GM12878 (cell line): ENCODE measurements around the gene TFCP2L1. TPM values are rescaled to one million over a fixed set of nuclear protein-coding genes. Genes with fewer than 3 reads are reported as not detected.

ENCODE experiments used
- ATAC-seq: fragments of 200-7000 bp; cut with Tn5 transposase; 3 replicates; pipeline ENCODE4 v1.9.1; 2020; ENCODE audit warnings: mild to moderate bottlenecking, moderate library complexity
- BruUV-seq: library from RNA; stranded (reverse); fragments of 400-500 nt; replicated peaks from 2 replicates; lab custom pipeline; 2021; lab: Mats Ljungman, UMichigan
- CTCF ChIA-PET: fragments of 300-600 bp; sonication (Branson Sonifier 250); formaldehyde crosslinking; extraction: SDS; loops from one replicate; lab custom pipeline; 2021; ENCODE audit warnings: inconsistent platforms; lab: Yijun Ruan, JAX
- POLR2A ChIA-PET: fragments of 350-600 bp; formaldehyde crosslinking; extraction: SDS; loops from one replicate; lab custom pipeline; 2021; ENCODE audit warnings: inconsistent platforms; lab: Charles Lee
- RAD21 ChIA-PET: fragments of 300-600 bp; sonication (Branson Sonifier 250); formaldehyde crosslinking; loops from one replicate; lab custom pipeline; 2023; ENCODE audit warnings: antibody characterized with exemption; ENCODE audit not compliant: unreplicated experiment; lab: Charles Lee
- SMC1A ChIA-PET: fragments of 300-600 bp; sonication (Branson Sonifier 250); formaldehyde crosslinking; loops from one replicate; lab custom pipeline; 2023; ENCODE audit not compliant: unreplicated experiment, uncharacterized antibody; lab: Charles Lee
- DNase-seq: peaks from one replicate; pipeline ENCODE4 v3.0.0-alpha.2; 2011; ENCODE audit warnings: low read depth, low spot score
- FAIRE-seq: peaks from 3 replicates; lab custom pipeline; 2011; peaks lifted over from hg19 to GRCh38; lab: Jason Lieb, UNC
- H2AFZ ChIP-seq: 2 replicates; pipeline ENCODE4 v1.6.0; 2011; ENCODE audit warnings: low read depth, low read length, control low read depth; ENCODE audit not compliant: control insufficient read depth
- H3K27ac ChIP-seq: 2 replicates; pipeline ENCODE4 v1.5.1; 2011; ENCODE audit warnings: control low read depth; ENCODE audit not compliant: control insufficient read depth, insufficient read depth
- H3K27me3 ChIP-seq, 2 experiments: replicated peaks in 1 of 2; 2 replicates each; pipeline versions ENCODE4 v1.6.0 to v1.6.1; 2011; ENCODE audit warnings: low read length in 1 of 2; ENCODE audit not compliant: control insufficient read depth in 2 of 2, insufficient read depth in 2 of 2
- H3K36me3 ChIP-seq, 2 experiments: 2 replicates each; pipeline ENCODE4 v1.5.1; 2011; ENCODE audit warnings: low read length in 1 of 2; ENCODE audit not compliant: control insufficient read depth in 2 of 2, insufficient read depth in 2 of 2
- H3K4me1 ChIP-seq: 2 replicates; pipeline ENCODE4 v1.6.1; 2011; ENCODE audit warnings: mild to moderate bottlenecking, low read length, moderate library complexity, mixed read lengths; ENCODE audit not compliant: control insufficient read depth, insufficient read depth
- H3K4me2 ChIP-seq: 2 replicates; pipeline ENCODE4 v1.6.0; 2011; ENCODE audit warnings: control low read depth; ENCODE audit not compliant: control insufficient read depth, insufficient read depth
- H3K4me3 ChIP-seq: fragments of 200-600 bp; sonication (generic); 2 replicates; pipeline ENCODE4 v1.5.1; 2016
- H3K79me2 ChIP-seq: 2 replicates; pipeline ENCODE4 v1.6.0; 2011; ENCODE audit warnings: low read length; ENCODE audit not compliant: control insufficient read depth, insufficient read depth
- H3K9ac ChIP-seq: 2 replicates; pipeline ENCODE4 v1.8.0; 2011; ENCODE audit warnings: low read length, control low read depth, mixed read lengths; ENCODE audit not compliant: control insufficient read depth, insufficient read depth
- H3K9me3 ChIP-seq: replicated peaks from 3 replicates; pipeline ENCODE4 v1.5.1; 2011; ENCODE audit warnings: mild to moderate bottlenecking, low read length; ENCODE audit not compliant: control insufficient read depth, insufficient read depth
- H4K20me1 ChIP-seq: 2 replicates; pipeline ENCODE4 v1.6.0; 2011; ENCODE audit not compliant: control insufficient read depth, insufficient read depth
- CBX5 ChIP-seq: sonication (generic); IDR thresholded peaks from 2 replicates; pipeline ENCODE4 v1.6.1; 2016; ENCODE audit warnings: low read depth, moderate library complexity, mild to moderate bottlenecking, inconsistent platforms
- FOS ChIP-seq: IDR thresholded peaks from 3 replicates; pipeline ENCODE4 v1.6.1; 2011; ENCODE audit warnings: borderline replicate concordance; ENCODE audit not compliant: insufficient read length; ENCODE audit errors: extremely low read depth
- MEF2A ChIP-seq: IDR thresholded peaks from 2 replicates; pipeline ENCODE4 v1.6.1; 2011; ENCODE audit warnings: low read depth, mild to moderate bottlenecking, low read length, moderate library complexity; ENCODE audit not compliant: insufficient read depth
- MEF2B ChIP-seq: fragments of 450-650 bp; IDR thresholded peaks from 2 replicates; pipeline ENCODE4 v1.6.1; 2018; ENCODE audit warnings: mild to moderate bottlenecking, moderate library complexity; ENCODE audit not compliant: partially characterized antibody, poor library complexity, severe bottlenecking
- NR2C1 ChIP-seq: fragments of 450-650 bp; IDR thresholded peaks from 2 replicates; pipeline ENCODE4 v1.6.1; 2017; ENCODE audit warnings: antibody characterized with exemption, mild to moderate bottlenecking, moderate library complexity
- RBBP5 ChIP-seq: fragments of 200-600 bp; sonication (generic); conservative IDR thresholded peaks from 2 replicates; pipeline ENCODE4 v1.6.1; 2016
- RUNX3 ChIP-seq: IDR thresholded peaks from 2 replicates; pipeline ENCODE4 v1.6.1; 2012; ENCODE audit warnings: low read length, inconsistent platforms
- YY1 ChIP-seq: IDR thresholded peaks from 2 replicates; pipeline ENCODE4 v1.6.1; 2011; ENCODE audit warnings: low read depth, mild to moderate bottlenecking, low read length
- ZNF622 ChIP-seq: fragments of 450-650 bp; IDR thresholded peaks from 2 replicates; pipeline ENCODE4 v1.6.1; 2017; ENCODE audit warnings: mild to moderate bottlenecking, inconsistent platforms
- WGBS: methylation state at CpG from one replicate; pipeline ENCODE4 v1.1.6; 2016; ENCODE audit warnings: low lambda C conversion rate; ENCODE audit not compliant: insufficient replicate concordance, insufficient coverage; ENCODE audit errors: missing lambda C conversion rate; 5-methylcytosine and 5-hydroxymethylcytosine counted together
- in situ Hi-C: fragments of 300-500 bp; cut with MboI; formaldehyde crosslinking; loops from 9 replicates; pipeline ENCODE4 v1.14.3; 2018; ENCODE audit warnings: mixed read lengths
- intact Hi-C: fragments of 100-400 bp; cut with micrococcal nuclease; formaldehyde crosslinking; loops from one replicate; pipeline ENCODE4 v1.14.2; 2022; ENCODE audit not compliant: unreplicated experiment
- polyA plus RNA-seq, 11 experiments: library from polyadenylated mRNA; depleted of rRNA in 4 of 11; unstranded in 6 of 11; stranded (reverse) in 5 of 11; fragments of >200 nt; fragmentation: Nextera tagmentation in 4 of 11; fragmentation: Illumina TruSeq in 1 of 11; extraction: Ambion mirVana in 4 of 11; extraction: Trizol in 1 of 11; gene quantifications; 1 replicate in 1 of 11; 2 replicates in 10 of 11; pipeline versions ENCODE4 v1.2.1 to v1.2.3, GENCODE V29; 2011 to 2016; ENCODE audit warnings: inconsistent platforms in 2 of 11, missing spikeins in 2 of 11, low read depth in 1 of 11
- total RNA-seq, 4 experiments: library from RNA; depleted of rRNA in 3 of 4; stranded (reverse); fragments of >200 nt in 3 of 4; fragmentation: Illumina TruSeq in 1 of 4; extraction: Trizol in 1 of 4; gene quantifications; 2 replicates each; pipeline versions ENCODE4 v1.2.1 to v1.2.3, GENCODE V29; 2013 to 2021
- TF ChIP-seq, protein P1 (sequence below): fragments of 450-650 bp; IDR thresholded peaks from 2 replicates; pipeline ENCODE4 v1.6.1; 2017; ENCODE audit warnings: mild to moderate bottlenecking, moderate library complexity
- TF ChIP-seq, protein P2 (sequence below): fragments of 450-650 bp; formaldehyde crosslinking; IDR thresholded peaks from 2 replicates; pipeline ENCODE4 v1.4.0; 2020; ENCODE audit warnings: mild to moderate bottlenecking, moderate library complexity

The TFCP2L1 gene
- total and polyA plus RNA-seq, 10 of the 15 experiments (the other 5 are each of a cell fraction or from before 2014, with no cell fraction given): 0.02 to 0.21 (median 0.09) TPM; not detected in 1

GRCh38 chr2:121330921-121331320 lies 45.9 kb upstream of the TFCP2L1 start:
- H3K4me3 ChIP-seq: no peak overlapping the region
- no peaks in the 10 kb centered on the region for H3K36me3 ChIP-seq
- RAD21 ChIA-PET: no interaction called here
- no peak overlapping the region for H3K4me2 ChIP-seq
- intact Hi-C loops: no loop called here
- no TSS peak for BruUV-seq
- H2AFZ ChIP-seq: no peak overlapping the region
- in situ Hi-C loops: no loop called here
- CTCF ChIA-PET: no interaction called here
- DNase-seq (no peak), ATAC-seq (no peak), FAIRE-seq (no peak)
- SMC1A ChIA-PET: no interaction called here
- no peak overlapping the region for H3K9ac ChIP-seq
- peaks cover 5% of the 10 kb centered on the region; the same call in 1 of the 2 replicates for H3K4me1 ChIP-seq
- no peak for TF ChIP-seq FOS
- TF ChIP-seq, protein P1, sequence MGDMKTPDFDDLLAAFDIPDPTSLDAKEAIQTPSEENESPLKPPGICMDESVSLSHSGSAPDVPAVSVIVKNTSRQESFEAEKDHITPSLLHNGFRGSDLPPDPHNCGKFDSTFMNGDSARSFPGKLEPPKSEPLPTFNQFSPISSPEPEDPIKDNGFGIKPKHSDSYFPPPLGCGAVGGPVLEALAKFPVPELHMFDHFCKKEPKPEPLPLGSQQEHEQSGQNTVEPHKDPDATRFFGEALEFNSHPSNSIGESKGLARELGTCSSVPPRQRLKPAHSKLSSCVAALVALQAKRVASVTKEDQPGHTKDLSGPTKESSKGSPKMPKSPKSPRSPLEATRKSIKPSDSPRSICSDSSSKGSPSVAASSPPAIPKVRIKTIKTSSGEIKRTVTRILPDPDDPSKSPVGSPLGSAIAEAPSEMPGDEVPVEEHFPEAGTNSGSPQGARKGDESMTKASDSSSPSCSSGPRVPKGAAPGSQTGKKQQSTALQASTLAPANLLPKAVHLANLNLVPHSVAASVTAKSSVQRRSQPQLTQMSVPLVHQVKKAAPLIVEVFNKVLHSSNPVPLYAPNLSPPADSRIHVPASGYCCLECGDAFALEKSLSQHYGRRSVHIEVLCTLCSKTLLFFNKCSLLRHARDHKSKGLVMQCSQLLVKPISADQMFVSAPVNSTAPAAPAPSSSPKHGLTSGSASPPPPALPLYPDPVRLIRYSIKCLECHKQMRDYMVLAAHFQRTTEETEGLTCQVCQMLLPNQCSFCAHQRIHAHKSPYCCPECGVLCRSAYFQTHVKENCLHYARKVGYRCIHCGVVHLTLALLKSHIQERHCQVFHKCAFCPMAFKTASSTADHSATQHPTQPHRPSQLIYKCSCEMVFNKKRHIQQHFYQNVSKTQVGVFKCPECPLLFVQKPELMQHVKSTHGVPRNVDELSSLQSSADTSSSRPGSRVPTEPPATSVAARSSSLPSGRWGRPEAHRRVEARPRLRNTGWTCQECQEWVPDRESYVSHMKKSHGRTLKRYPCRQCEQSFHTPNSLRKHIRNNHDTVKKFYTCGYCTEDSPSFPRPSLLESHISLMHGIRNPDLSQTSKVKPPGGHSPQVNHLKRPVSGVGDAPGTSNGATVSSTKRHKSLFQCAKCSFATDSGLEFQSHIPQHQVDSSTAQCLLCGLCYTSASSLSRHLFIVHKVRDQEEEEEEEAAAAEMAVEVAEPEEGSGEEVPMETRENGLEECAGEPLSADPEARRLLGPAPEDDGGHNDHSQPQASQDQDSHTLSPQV: no peak
- no peak for TF ChIP-seq MEF2B
- TF ChIP-seq, protein P2, sequence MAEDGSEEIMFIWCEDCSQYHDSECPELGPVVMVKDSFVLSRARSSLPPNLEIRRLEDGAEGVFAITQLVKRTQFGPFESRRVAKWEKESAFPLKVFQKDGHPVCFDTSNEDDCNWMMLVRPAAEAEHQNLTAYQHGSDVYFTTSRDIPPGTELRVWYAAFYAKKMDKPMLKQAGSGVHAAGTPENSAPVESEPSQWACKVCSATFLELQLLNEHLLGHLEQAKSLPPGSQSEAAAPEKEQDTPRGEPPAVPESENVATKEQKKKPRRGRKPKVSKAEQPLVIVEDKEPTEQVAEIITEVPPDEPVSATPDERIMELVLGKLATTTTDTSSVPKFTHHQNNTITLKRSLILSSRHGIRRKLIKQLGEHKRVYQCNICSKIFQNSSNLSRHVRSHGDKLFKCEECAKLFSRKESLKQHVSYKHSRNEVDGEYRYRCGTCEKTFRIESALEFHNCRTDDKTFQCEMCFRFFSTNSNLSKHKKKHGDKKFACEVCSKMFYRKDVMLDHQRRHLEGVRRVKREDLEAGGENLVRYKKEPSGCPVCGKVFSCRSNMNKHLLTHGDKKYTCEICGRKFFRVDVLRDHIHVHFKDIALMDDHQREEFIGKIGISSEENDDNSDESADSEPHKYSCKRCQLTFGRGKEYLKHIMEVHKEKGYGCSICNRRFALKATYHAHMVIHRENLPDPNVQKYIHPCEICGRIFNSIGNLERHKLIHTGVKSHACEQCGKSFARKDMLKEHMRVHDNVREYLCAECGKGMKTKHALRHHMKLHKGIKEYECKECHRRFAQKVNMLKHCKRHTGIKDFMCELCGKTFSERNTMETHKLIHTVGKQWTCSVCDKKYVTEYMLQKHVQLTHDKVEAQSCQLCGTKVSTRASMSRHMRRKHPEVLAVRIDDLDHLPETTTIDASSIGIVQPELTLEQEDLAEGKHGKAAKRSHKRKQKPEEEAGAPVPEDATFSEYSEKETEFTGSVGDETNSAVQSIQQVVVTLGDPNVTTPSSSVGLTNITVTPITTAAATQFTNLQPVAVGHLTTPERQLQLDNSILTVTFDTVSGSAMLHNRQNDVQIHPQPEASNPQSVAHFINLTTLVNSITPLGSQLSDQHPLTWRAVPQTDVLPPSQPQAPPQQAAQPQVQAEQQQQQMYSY (CRISPR knock-in tag): no peak
- TF ChIP-seq RBBP5: no peak
- TF ChIP-seq CBX5: no peak
- no peak for TF ChIP-seq YY1
- no peak for TF ChIP-seq ZNF622
- no peak for TF ChIP-seq MEF2A
- TF ChIP-seq RUNX3: no peak
- no peak for TF ChIP-seq NR2C1
- H4K20me1 ChIP-seq: no peaks in the 10 kb centered on the region
- H3K27ac ChIP-seq: no peak overlapping the region
- H3K79me2 ChIP-seq: no peaks in the 10 kb centered on the region
- WGBS: 62% methylated on average over 15 of the region's 15 CpGs
- H3K27me3 ChIP-seq: no peaks in the 10 kb centered on the region
- POLR2A ChIA-PET: interaction anchor here (0.6 kb wide), 1 partner anchor 9 kb away, joined by 3 read pairs; no protein-coding TSS in a partner anchor
- H3K9me3 ChIP-seq: no peaks in the 10 kb centered on the region
